ENCODE data around the gene TEX10. TPM values are rescaled to one million over a fixed set of nuclear protein-coding genes. Genes with fewer than 3 reads are reported as not detected.

TEX10 gene
- polyA plus RNA-seq, 1 of the 3 experiments (the other 2 are of a cell fraction), result 12.7 TPM

DNA sequence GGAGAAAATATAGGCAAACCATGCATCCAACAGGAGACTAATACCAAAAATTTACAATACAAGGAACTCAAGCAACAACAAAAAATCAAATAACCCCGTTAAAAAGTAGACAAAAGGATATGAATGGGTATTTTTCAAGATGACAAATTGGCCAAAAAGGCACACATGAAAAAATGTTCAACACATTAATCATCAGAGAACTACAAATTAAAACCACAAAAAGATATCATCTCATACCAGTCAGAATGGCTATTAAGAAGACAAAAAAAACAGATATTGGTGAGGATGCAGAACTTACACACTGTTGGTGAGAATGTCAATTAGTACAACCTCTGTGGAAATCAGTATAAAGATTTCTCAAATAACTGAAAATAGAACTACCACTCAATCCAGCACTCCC lies 35.0 kb downstream of the TEX10 start:
- Histone ChIP-seq H3K4me3 (ENCODE audit: low read depth in 2 of 2, low read length in 1 of 2) (no peak overlapping the region), H3K27me3 (ENCODE audit: insufficient read depth) (no peaks in the 10 kb centered on the region), H3K4me1 (ENCODE audit: control insufficient read depth in 1 of 2, insufficient read depth in 2 of 2, low read depth in 1 of 2, low read length in 1 of 2) (no peaks in the 10 kb centered on the region), H3K36me3 (replicated peaks in 1 of 2; ENCODE audit: control insufficient read depth in 1 of 2, insufficient read depth in 2 of 2, low read length in 1 of 2) (peaks cover 50 to 73% of the 10 kb centered on the region in 2 experiments), H2AFZ (ENCODE audit: low read depth) (no peak overlapping the region), H3K27ac (ENCODE audit: low read depth in 2 of 2, low read length in 1 of 2) (peak overlapping the region in 1 of 2 experiments; percentile 74; a peak in 2 of 4 replicates), H3K79me2 (ENCODE audit: insufficient read depth) (peaks cover 57% of the 10 kb centered on the region), H3F3A (replicated peaks; ENCODE audit: insufficient read depth) (peaks cover 33% of the 10 kb centered on the region), H4K20me1 (ENCODE audit: insufficient read depth) (no peaks in the 10 kb centered on the region), H3K4me2 (peak overlapping the region; percentile 36), H3K9me2 (no peaks in the 10 kb centered on the region), H3K9ac (peak overlapping the region; percentile 1; the same call in 1 of the 2 replicates), H3K9me3 (peaks cover 9% of the 10 kb centered on the region; the same call in 1 of the 2 replicates)
- ChIA-PET CTCF (interaction anchor here (0.9 kb wide), 1 partner anchor 14 kb away, joined by 3 read pairs; no protein-coding TSS in a partner anchor), POLR2A (no interaction called here)
- 10% methylated on average over 1 of the region's 1 CpG for WGBS (ENCODE audit: low lambda C conversion rate)
- no peak for DNase-seq
- TF ChIP-seq RXRA (IDR thresholded peaks at IDR 0.05; ENCODE audit: borderline replicate concordance, low read depth), result no peak
- TF ChIP-seq, protein P1, sequence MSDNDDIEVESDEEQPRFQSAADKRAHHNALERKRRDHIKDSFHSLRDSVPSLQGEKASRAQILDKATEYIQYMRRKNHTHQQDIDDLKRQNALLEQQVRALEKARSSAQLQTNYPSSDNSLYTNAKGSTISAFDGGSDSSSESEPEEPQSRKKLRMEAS (IDR thresholded peaks at IDR 0.05; ENCODE audit: low read depth), result no peak
- TF ChIP-seq GATA2 (CRISPR knock-in tag; IDR thresholded peaks at IDR 0.05), result no peak
- peak; percentile 28; the same call in 1 of the 2 replicates for TF ChIP-seq POLR2AphosphoS5 (IDR thresholded peaks at IDR 0.05; ENCODE audit: low read depth, low read length)
- TF ChIP-seq, protein P2, sequence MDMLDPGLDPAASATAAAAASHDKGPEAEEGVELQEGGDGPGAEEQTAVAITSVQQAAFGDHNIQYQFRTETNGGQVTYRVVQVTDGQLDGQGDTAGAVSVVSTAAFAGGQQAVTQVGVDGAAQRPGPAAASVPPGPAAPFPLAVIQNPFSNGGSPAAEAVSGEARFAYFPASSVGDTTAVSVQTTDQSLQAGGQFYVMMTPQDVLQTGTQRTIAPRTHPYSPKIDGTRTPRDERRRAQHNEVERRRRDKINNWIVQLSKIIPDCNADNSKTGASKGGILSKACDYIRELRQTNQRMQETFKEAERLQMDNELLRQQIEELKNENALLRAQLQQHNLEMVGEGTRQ (IDR thresholded peaks at IDR 0.05; ENCODE audit: borderline replicate concordance, low read depth, low read length), result no peak
- peak; percentile 46; the same call in 1 of the 2 replicates for TF ChIP-seq FOXM1 (IDR thresholded peaks at IDR 0.05; ENCODE audit: low read depth)
- no peak for TF ChIP-seq ELF1 (IDR thresholded peaks at IDR 0.05)
- TF ChIP-seq, protein P3, sequence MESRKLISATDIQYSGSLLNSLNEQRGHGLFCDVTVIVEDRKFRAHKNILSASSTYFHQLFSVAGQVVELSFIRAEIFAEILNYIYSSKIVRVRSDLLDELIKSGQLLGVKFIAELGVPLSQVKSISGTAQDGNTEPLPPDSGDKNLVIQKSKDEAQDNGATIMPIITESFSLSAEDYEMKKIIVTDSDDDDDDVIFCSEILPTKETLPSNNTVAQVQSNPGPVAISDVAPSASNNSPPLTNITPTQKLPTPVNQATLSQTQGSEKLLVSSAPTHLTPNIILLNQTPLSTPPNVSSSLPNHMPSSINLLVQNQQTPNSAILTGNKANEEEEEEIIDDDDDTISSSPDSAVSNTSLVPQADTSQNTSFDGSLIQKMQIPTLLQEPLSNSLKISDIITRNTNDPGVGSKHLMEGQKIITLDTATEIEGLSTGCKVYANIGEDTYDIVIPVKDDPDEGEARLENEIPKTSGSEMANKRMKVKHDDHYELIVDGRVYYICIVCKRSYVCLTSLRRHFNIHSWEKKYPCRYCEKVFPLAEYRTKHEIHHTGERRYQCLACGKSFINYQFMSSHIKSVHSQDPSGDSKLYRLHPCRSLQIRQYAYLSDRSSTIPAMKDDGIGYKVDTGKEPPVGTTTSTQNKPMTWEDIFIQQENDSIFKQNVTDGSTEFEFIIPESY (IDR thresholded peaks at IDR 0.05; ENCODE audit: borderline replicate concordance, low read depth), result no peak
- TF ChIP-seq GABPA (IDR thresholded peaks at IDR 0.05; ENCODE audit: low read depth), result no peak
- no peak for TF ChIP-seq RCOR1 (IDR thresholded peaks at IDR 0.05; ENCODE audit: low read length)
- no peak for TF ChIP-seq TAF1 (IDR thresholded peaks at IDR 0.05; ENCODE audit: borderline replicate concordance, low read depth, low read length)
- TF ChIP-seq, protein P4, sequence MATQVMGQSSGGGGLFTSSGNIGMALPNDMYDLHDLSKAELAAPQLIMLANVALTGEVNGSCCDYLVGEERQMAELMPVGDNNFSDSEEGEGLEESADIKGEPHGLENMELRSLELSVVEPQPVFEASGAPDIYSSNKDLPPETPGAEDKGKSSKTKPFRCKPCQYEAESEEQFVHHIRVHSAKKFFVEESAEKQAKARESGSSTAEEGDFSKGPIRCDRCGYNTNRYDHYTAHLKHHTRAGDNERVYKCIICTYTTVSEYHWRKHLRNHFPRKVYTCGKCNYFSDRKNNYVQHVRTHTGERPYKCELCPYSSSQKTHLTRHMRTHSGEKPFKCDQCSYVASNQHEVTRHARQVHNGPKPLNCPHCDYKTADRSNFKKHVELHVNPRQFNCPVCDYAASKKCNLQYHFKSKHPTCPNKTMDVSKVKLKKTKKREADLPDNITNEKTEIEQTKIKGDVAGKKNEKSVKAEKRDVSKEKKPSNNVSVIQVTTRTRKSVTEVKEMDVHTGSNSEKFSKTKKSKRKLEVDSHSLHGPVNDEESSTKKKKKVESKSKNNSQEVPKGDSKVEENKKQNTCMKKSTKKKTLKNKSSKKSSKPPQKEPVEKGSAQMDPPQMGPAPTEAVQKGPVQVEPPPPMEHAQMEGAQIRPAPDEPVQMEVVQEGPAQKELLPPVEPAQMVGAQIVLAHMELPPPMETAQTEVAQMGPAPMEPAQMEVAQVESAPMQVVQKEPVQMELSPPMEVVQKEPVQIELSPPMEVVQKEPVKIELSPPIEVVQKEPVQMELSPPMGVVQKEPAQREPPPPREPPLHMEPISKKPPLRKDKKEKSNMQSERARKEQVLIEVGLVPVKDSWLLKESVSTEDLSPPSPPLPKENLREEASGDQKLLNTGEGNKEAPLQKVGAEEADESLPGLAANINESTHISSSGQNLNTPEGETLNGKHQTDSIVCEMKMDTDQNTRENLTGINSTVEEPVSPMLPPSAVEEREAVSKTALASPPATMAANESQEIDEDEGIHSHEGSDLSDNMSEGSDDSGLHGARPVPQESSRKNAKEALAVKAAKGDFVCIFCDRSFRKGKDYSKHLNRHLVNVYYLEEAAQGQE (IDR thresholded peaks at IDR 0.05; ENCODE audit: low read depth, low read length), result no peak
- TF ChIP-seq EP300 (IDR thresholded peaks at IDR 0.05; ENCODE audit: borderline replicate concordance in 1 of 2, low read depth in 1 of 2, low read length in 1 of 2), result peak in 1 of 2 experiments; percentile 80; a peak in 2 of 4 replicates
- TF ChIP-seq TEAD4 (IDR thresholded peaks at IDR 0.05; ENCODE audit: borderline replicate concordance, insufficient read depth), result peak; percentile 55; the same call in 1 of the 2 replicates
- TF ChIP-seq CTCF (IDR thresholded peaks at IDR 0.05), result no peak
- no peak for TF ChIP-seq YY1 (IDR thresholded peaks at IDR 0.05; ENCODE audit: low read depth)
- peak; percentile 55; the same call in 1 of the 2 replicates for TF ChIP-seq NFIC (IDR thresholded peaks at IDR 0.05; ENCODE audit: borderline replicate concordance)
- no peak for TF ChIP-seq EZH2phosphoT487 (IDR thresholded peaks at IDR 0.05; ENCODE audit: borderline replicate concordance, low read depth)
- TF ChIP-seq MEF2A (IDR thresholded peaks at IDR 0.05; ENCODE audit: borderline replicate concordance, low read depth), result no peak
- no peak for TF ChIP-seq IRF3 (IDR thresholded peaks at IDR 0.05; ENCODE audit: low read depth, low read length)
- peak; percentile 78 for TF ChIP-seq JUND (IDR thresholded peaks at IDR 0.05)
- TF ChIP-seq PBX3 (IDR thresholded peaks at IDR 0.05), result peak; percentile 89
- TF ChIP-seq RFX5 (IDR thresholded peaks at IDR 0.05; ENCODE audit: low read length), result no peak
